Measurements from ENCODE around the gene ZNF76.

Gene ZNF76

DNA sequence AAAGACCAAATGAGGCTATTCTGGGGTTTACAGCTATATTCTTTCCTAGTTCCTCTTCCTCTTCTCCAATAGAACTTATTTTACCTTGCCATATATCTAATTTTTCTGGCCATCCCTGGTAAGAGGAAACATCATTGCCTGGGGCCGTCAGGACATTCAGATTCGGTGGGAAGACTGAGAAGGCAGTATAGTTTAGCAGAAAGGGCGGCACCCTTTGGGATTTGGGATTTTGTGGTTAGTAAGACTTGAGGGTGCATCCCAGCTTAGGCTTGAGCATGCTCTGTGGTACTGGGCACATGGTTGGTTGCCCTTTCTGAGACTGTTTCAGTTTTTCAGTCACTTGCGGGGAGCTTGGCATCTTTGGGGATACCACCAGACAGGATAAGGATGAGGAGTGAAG, 24.6 kb upstream of the ZNF76 start:
- Histone ChIP-seq H3K9ac (ENCODE audit: low read depth in 1 of 2, low read length in 2 of 2) (no peak overlapping the region), H3K4me3 (ENCODE audit: low read depth in 1 of 2, low read length in 2 of 2) (no peak overlapping the region), H3K27me3 (ENCODE audit: control insufficient read depth in 1 of 2, insufficient read depth in 2 of 2, low read length in 2 of 2) (no peaks in the 10 kb centered on the region), H3K27ac (ENCODE audit: low read depth, low read length) (no peak overlapping the region), H3K36me3 (ENCODE audit: control insufficient read depth in 1 of 2, insufficient read depth in 2 of 2, low read length in 2 of 2) (no peaks in the 10 kb centered on the region), H3K4me1 (ENCODE audit: control insufficient read depth in 1 of 2, insufficient read depth in 2 of 2, low read length in 2 of 2) (peaks cover 0 to 3% of the 10 kb centered on the region in 2 donors), H3K9me3 (ENCODE audit: control insufficient read depth in 1 of 2, low read length in 2 of 2) (no peaks in the 10 kb centered on the region)

DNA sequence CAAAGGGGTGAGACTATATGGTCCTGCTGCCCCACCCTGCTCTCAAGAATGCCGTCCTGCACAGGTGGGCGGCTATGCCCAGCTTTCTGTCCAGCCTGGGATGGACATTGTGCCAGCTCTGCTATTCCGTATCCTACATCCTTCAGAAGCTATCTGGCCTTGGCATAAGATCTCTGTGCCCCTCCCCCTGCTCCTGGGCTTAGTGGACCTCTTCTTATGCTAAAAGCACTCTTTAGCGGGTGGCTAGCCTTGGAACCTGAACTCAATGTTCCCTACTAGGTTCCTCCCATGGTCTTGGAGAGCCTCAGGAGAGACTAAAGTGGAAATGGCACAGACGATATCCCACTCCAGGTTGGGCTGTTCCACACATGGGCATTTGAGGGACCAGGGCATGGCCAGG, 23.3 kb upstream of the ZNF76 start:
- no peaks in the 10 kb centered on the region for H3K36me3 ChIP-seq (ENCODE audit: control insufficient read depth in 1 of 2, insufficient read depth in 2 of 2, low read length in 2 of 2)
- no peaks in the 10 kb centered on the region for H3K9me3 ChIP-seq (ENCODE audit: control insufficient read depth in 1 of 2, low read length in 2 of 2)
- H3K4me3 ChIP-seq (ENCODE audit: low read depth in 1 of 2, low read length in 2 of 2): no peak overlapping the region
- H3K27ac ChIP-seq (ENCODE audit: low read depth, low read length): no peak overlapping the region
- H3K27me3 ChIP-seq (ENCODE audit: control insufficient read depth in 1 of 2, insufficient read depth in 2 of 2, low read length in 2 of 2): no peaks in the 10 kb centered on the region
- H3K4me1 ChIP-seq (ENCODE audit: control insufficient read depth in 1 of 2, insufficient read depth in 2 of 2, low read length in 2 of 2): peaks cover 0 to under 1% of the 10 kb centered on the region in 2 donors
- no peak overlapping the region for H3K9ac ChIP-seq (ENCODE audit: low read depth in 1 of 2, low read length in 2 of 2)

DNA sequence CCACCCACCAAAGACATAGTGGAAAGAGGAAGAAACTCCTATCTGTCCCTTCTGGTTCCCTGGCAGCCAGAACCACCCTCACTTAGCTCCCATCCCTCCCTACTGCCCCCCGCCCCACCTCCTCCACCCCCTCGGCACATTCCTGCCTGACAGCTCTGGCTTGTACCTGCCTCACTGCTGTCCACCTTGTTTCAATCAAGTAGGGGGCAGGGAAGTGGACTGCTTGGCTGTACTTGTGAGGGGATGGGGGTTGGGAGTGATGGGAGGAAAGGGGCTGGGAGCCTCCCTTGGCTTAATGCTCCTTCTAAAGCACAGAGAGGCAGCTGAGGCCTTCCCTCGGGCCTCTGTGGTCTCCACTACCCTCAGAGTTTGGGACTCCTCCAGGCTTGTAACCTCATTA, 22.1 kb upstream of the ZNF76 start:
- no peak overlapping the region for H3K4me3 ChIP-seq (ENCODE audit: low read depth in 1 of 2, low read length in 2 of 2)
- no peak overlapping the region for H3K27ac ChIP-seq (ENCODE audit: low read depth, low read length)
- no peaks in the 10 kb centered on the region for H3K36me3 ChIP-seq (ENCODE audit: control insufficient read depth in 1 of 2, insufficient read depth in 2 of 2, low read length in 2 of 2)
- no peaks in the 10 kb centered on the region for H3K27me3 ChIP-seq (ENCODE audit: control insufficient read depth in 1 of 2, insufficient read depth in 2 of 2, low read length in 2 of 2)
- no peak overlapping the region for H3K9ac ChIP-seq (ENCODE audit: low read depth in 1 of 2, low read length in 2 of 2)
- H3K9me3 ChIP-seq (ENCODE audit: control insufficient read depth in 1 of 2, low read length in 2 of 2): no peaks in the 10 kb centered on the region
- H3K4me1 ChIP-seq (ENCODE audit: control insufficient read depth in 1 of 2, insufficient read depth in 2 of 2, low read length in 2 of 2): no peaks in the 10 kb centered on the region

DNA sequence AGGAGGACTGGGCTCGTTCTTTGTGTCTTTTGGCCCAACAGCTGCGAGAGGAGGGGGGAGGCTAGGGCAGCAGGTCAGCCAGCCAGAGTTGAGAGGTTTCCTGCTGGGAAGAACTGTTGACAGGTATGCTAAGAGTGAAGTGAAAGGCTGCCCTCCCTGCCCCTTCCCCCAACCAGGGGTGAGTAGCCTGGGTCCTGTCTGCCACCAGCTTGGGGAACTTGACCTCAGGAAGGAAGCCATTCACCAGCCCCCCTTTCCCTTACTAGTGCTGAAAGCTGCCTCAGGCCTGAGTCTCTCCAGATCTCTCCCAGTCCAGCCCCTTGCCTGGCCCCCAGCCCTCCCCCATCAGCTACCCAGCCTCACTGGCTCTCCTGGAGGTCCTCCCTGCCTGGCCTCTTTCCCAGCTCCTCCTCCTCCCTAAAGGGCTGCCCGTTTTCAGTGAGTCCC, 20.7 kb upstream of the ZNF76 start:
- H3K27ac ChIP-seq (ENCODE audit: low read depth, low read length): no peak overlapping the region
- H3K36me3 ChIP-seq (ENCODE audit: control insufficient read depth in 1 of 2, insufficient read depth in 2 of 2, low read length in 2 of 2): no peaks in the 10 kb centered on the region
- no peaks in the 10 kb centered on the region for H3K9me3 ChIP-seq (ENCODE audit: control insufficient read depth in 1 of 2, low read length in 2 of 2)
- H3K27me3 ChIP-seq (ENCODE audit: control insufficient read depth in 1 of 2, insufficient read depth in 2 of 2, low read length in 2 of 2): no peaks in the 10 kb centered on the region
- peaks cover 0 to 6% of the 10 kb centered on the region in 2 donors for H3K4me1 ChIP-seq (ENCODE audit: control insufficient read depth in 1 of 2, insufficient read depth in 2 of 2, low read length in 2 of 2)
- no peak overlapping the region for H3K9ac ChIP-seq (ENCODE audit: low read depth in 1 of 2, low read length in 2 of 2)
- H3K4me3 ChIP-seq (ENCODE audit: low read depth in 1 of 2, low read length in 2 of 2): no peak overlapping the region

DNA sequence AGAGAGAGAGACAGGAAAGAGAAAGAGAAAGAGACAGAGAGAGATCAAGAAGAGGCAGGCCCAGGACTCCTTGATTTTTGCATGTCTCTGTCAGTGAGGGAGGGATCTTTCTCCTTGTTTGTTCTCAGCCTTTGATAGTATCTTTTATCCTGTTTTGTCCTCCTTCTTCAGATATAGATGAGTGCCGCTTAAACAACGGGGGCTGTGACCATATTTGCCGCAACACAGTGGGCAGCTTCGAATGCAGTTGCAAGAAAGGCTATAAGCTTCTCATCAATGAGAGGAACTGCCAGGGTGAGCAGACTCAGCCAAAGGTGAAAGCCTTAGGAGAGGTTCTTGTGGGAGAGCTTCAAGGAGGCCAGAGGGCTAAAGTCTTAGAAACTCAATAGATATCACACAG, 20.0 kb upstream of the ZNF76 start:
- Histone ChIP-seq H3K4me3 (ENCODE audit: low read depth in 1 of 2, low read length in 2 of 2) (no peak overlapping the region), H3K36me3 (ENCODE audit: control insufficient read depth in 1 of 2, insufficient read depth in 2 of 2, low read length in 2 of 2) (no peaks in the 10 kb centered on the region), H3K9ac (ENCODE audit: low read depth in 1 of 2, low read length in 2 of 2) (no peak overlapping the region), H3K9me3 (ENCODE audit: control insufficient read depth in 1 of 2, low read length in 2 of 2) (no peaks in the 10 kb centered on the region), H3K4me1 (ENCODE audit: control insufficient read depth in 1 of 2, insufficient read depth in 2 of 2, low read length in 2 of 2) (peaks cover 0 to 6% of the 10 kb centered on the region in 2 donors), H3K27ac (ENCODE audit: low read depth, low read length) (no peak overlapping the region), H3K27me3 (ENCODE audit: control insufficient read depth in 1 of 2, insufficient read depth in 2 of 2, low read length in 2 of 2) (no peaks in the 10 kb centered on the region)

DNA sequence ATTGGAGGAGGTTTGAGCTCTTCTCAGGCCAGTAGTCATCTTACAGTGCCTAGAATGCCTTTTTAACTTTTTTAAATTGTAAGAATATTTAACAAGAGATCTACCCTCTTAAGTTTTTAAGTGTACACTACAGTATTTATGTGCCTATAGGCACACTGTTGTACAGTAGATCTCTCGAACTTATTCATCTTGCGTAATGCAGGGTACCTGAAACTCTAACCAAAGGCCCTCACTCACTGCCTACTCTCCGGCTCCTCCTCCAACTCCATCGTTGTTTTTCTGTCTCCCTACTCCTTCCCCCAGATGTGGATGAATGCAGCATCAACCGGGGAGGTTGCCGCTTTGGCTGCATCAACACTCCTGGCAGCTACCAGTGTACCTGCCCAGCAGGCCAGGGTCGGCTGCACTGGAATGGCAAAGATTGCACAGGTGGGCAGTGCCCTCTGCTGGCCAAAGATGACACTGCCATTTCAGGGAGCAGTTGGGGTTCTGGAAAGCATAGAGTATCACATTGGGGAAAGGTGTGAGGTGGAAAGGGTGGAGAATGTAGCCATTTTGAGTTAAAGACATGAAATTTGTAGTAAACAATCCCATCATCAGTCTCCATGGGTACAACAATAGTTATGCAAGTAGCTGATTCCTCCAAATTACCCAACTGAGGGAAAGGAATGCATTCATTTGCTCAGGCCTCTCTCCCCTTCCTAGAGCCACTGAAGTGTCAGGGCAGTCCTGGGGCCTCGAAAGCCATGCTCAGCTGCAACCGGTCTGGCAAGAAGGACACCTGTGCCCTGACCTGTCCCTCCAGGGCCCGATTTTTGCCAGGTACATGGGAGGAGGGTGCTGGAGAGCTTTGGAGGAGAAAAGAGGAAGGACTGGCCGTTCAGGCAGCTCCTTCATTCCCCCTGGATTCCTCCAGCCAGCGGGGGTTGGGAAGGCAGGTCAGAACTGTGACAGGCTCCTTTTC, 18.4 kb upstream of the ZNF76 start:
- Histone ChIP-seq H3K9ac (ENCODE audit: low read depth in 1 of 2, low read length in 2 of 2) (no peak overlapping the region), H3K36me3 (ENCODE audit: control insufficient read depth in 1 of 2, insufficient read depth in 2 of 2, low read length in 2 of 2) (peaks cover 0 to 7% of the 10 kb centered on the region in 2 donors), H3K4me3 (ENCODE audit: low read depth in 1 of 2, low read length in 2 of 2) (no peak overlapping the region), H3K27me3 (ENCODE audit: control insufficient read depth in 1 of 2, insufficient read depth in 2 of 2, low read length in 2 of 2) (no peaks in the 10 kb centered on the region), H3K27ac (ENCODE audit: low read depth, low read length) (no peak overlapping the region), H3K9me3 (ENCODE audit: control insufficient read depth in 1 of 2, low read length in 2 of 2) (no peaks in the 10 kb centered on the region), H3K4me1 (ENCODE audit: control insufficient read depth in 1 of 2, insufficient read depth in 2 of 2, low read length in 2 of 2) (peaks cover 0 to 6% of the 10 kb centered on the region in 2 donors)

DNA sequence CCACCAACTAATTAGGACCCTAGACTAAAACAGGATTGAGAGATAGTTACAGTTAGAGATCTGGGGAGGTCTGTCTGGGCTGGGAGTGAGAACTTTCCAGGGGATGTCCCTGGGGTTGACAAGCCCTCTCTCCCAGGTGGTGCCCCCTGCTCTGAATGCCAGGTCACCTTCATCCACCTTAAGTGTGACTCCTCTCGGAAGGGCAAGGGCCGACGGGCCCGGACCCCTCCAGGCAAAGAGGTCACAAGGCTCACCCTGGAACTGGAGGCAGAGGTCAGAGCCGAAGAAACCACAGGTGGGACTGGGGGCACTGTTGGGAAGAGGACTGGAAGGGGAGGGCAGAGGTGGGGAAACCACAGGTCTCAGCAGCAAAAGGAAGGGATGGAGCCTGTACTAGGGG, 17.0 kb upstream of the ZNF76 start:
- no peaks in the 10 kb centered on the region for H3K9me3 ChIP-seq (ENCODE audit: control insufficient read depth in 1 of 2, low read length in 2 of 2)
- no peak overlapping the region for H3K4me3 ChIP-seq (ENCODE audit: low read depth in 1 of 2, low read length in 2 of 2)
- H3K9ac ChIP-seq (ENCODE audit: low read depth in 1 of 2, low read length in 2 of 2): no peak overlapping the region
- peaks cover 0 to 6% of the 10 kb centered on the region in 2 donors for H3K4me1 ChIP-seq (ENCODE audit: control insufficient read depth in 1 of 2, insufficient read depth in 2 of 2, low read length in 2 of 2)
- peaks cover 0 to 8% of the 10 kb centered on the region in 2 donors for H3K36me3 ChIP-seq (ENCODE audit: control insufficient read depth in 1 of 2, insufficient read depth in 2 of 2, low read length in 2 of 2)
- H3K27ac ChIP-seq (ENCODE audit: low read depth, low read length): no peak overlapping the region
- no peaks in the 10 kb centered on the region for H3K27me3 ChIP-seq (ENCODE audit: control insufficient read depth in 1 of 2, insufficient read depth in 2 of 2, low read length in 2 of 2)

DNA sequence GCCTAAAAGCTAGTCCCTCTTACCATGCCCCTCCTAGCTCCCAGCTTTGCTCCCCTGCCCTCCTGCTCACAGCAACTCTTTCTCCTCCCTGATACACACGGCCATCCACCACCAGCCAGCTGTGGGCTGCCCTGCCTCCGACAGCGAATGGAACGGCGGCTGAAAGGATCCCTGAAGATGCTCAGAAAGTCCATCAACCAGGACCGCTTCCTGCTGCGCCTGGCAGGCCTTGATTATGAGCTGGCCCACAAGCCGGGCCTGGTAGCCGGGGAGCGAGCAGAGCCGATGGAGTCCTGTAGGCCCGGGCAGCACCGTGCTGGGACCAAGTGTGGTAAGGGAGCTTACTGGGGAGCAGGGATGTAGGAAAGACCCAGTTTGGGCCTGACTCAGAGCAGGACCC, 16.6 kb upstream of the ZNF76 start:
- Histone ChIP-seq H3K36me3 (ENCODE audit: control insufficient read depth in 1 of 2, insufficient read depth in 2 of 2, low read length in 2 of 2) (peaks cover 0 to 8% of the 10 kb centered on the region in 2 donors), H3K27ac (ENCODE audit: low read depth, low read length) (no peak overlapping the region), H3K27me3 (ENCODE audit: control insufficient read depth in 1 of 2, insufficient read depth in 2 of 2, low read length in 2 of 2) (no peaks in the 10 kb centered on the region), H3K9me3 (ENCODE audit: control insufficient read depth in 1 of 2, low read length in 2 of 2) (no peaks in the 10 kb centered on the region), H3K4me3 (ENCODE audit: low read depth in 1 of 2, low read length in 2 of 2) (no peak overlapping the region), H3K9ac (ENCODE audit: low read depth in 1 of 2, low read length in 2 of 2) (no peak overlapping the region), H3K4me1 (ENCODE audit: control insufficient read depth in 1 of 2, insufficient read depth in 2 of 2, low read length in 2 of 2) (peaks cover 0 to 6% of the 10 kb centered on the region in 2 donors)

DNA sequence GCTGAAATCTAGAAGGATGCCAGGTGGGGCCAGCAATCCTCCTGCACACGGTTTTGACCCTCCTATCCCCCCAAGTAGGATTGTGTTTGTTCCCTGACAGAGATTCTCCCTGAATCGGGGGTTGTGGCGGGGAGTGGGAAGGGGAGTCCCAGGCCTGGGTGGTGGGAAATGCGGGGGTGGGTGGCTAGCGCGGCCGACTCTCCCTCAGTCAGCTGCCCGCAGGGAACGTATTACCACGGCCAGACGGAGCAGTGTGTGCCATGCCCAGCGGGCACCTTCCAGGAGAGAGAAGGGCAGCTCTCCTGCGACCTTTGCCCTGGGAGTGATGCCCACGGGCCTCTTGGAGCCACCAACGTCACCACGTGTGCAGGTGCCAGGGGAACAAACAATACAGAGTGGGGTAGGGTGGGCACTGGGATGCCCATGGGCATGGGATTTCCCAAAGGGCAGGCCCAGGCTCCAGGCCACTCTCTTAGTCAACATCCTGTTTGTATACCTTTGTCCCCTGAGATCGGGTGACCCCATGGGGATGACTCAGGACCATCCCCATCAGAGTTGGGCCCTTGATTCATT, 16.1 kb upstream of the ZNF76 start:
- no peak overlapping the region for H3K27ac ChIP-seq (ENCODE audit: low read depth, low read length)
- H3K27me3 ChIP-seq (ENCODE audit: control insufficient read depth in 1 of 2, insufficient read depth in 2 of 2, low read length in 2 of 2): no peaks in the 10 kb centered on the region
- H3K4me3 ChIP-seq (ENCODE audit: low read depth in 1 of 2, low read length in 2 of 2): no peak overlapping the region
- H3K4me1 ChIP-seq (ENCODE audit: control insufficient read depth in 1 of 2, insufficient read depth in 2 of 2, low read length in 2 of 2): peaks cover 4 to 6% of the 10 kb centered on the region in 2 donors
- peaks cover 0 to 8% of the 10 kb centered on the region in 2 donors for H3K36me3 ChIP-seq (ENCODE audit: control insufficient read depth in 1 of 2, insufficient read depth in 2 of 2, low read length in 2 of 2)
- no peak overlapping the region for H3K9ac ChIP-seq (ENCODE audit: low read depth in 1 of 2, low read length in 2 of 2)
- no peaks in the 10 kb centered on the region for H3K9me3 ChIP-seq (ENCODE audit: control insufficient read depth in 1 of 2, low read length in 2 of 2)

DNA sequence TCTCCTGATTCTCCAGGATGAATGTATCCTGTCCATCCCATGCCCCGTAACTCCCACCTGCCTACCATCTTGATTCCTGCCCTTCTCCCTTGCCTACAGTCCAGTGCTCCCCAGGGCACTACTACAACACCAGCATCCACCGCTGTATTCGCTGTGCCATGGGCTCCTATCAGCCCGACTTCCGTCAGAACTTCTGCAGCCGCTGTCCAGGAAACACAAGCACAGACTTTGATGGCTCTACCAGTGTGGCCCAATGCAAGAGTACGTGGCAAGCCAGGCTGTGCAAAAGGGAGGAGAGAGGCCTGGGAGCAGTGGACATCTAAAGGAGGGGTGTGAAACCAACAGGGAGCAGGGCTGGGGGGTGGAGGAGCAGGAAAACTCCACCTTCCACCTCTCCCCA, 15.0 kb upstream of the ZNF76 start:
- H3K36me3 ChIP-seq (ENCODE audit: control insufficient read depth in 1 of 2, insufficient read depth in 2 of 2, low read length in 2 of 2): peaks cover 0 to 8% of the 10 kb centered on the region in 2 donors
- no peak overlapping the region for H3K9ac ChIP-seq (ENCODE audit: low read depth in 1 of 2, low read length in 2 of 2)
- H3K27me3 ChIP-seq (ENCODE audit: control insufficient read depth in 1 of 2, insufficient read depth in 2 of 2, low read length in 2 of 2): no peaks in the 10 kb centered on the region
- H3K27ac ChIP-seq (ENCODE audit: low read depth, low read length): no peak overlapping the region
- H3K4me3 ChIP-seq (ENCODE audit: low read depth in 1 of 2, low read length in 2 of 2): no peak overlapping the region
- peaks cover 5 to 6% of the 10 kb centered on the region in 2 donors for H3K4me1 ChIP-seq (ENCODE audit: control insufficient read depth in 1 of 2, insufficient read depth in 2 of 2, low read length in 2 of 2)
- no peaks in the 10 kb centered on the region for H3K9me3 ChIP-seq (ENCODE audit: control insufficient read depth in 1 of 2, low read length in 2 of 2)
